ENCODE data around the gene TERB1.
A peak's percentile ranks its signal among the peaks of the same experiment; 100 is the strongest.

TERB1 gene

GRCh38 chr16:66752958-66753357, 48.4 kb downstream of the TERB1 start:
- TF ChIP-seq CTCF (IDR thresholded peaks at IDR 0.05; ENCODE audit: extremely low read depth, insufficient read depth, missing control alignments), result no peak
- DNase-seq (ENCODE audit: low spot score), result no peak
- in situ Hi-C loops (cut with MboI; ENCODE audit: low pct_unique_long_range_greater_than_20kb, low sequenced_read_pairs, unreplicated experiment), result loop anchor here (10.0 kb wide), 1 partner anchor 62 kb away; no protein-coding TSS in a partner anchor

GRCh38 chr16:66752379-66752778, 49.0 kb downstream of the TERB1 start:
- in situ Hi-C loops (cut with MboI; ENCODE audit: low pct_unique_long_range_greater_than_20kb, low sequenced_read_pairs, unreplicated experiment), result loop anchor here (10.0 kb wide), 1 partner anchor 62 kb away; no protein-coding TSS in a partner anchor
- no peak for DNase-seq (ENCODE audit: low spot score)
- TF ChIP-seq CTCF (IDR thresholded peaks at IDR 0.05; ENCODE audit: extremely low read depth, insufficient read depth, missing control alignments), result no peak

- in situ Hi-C loops (cut with MboI; ENCODE audit: low pct_unique_long_range_greater_than_20kb, low sequenced_read_pairs, unreplicated experiment), result loop anchor here (10.0 kb wide), 1 partner anchor 63 kb away; no protein-coding TSS in a partner anchor
- no peak for DNase-seq (ENCODE audit: low spot score)
- TF ChIP-seq CTCF (IDR thresholded peaks at IDR 0.05; ENCODE audit: extremely low read depth, insufficient read depth, missing control alignments), result no peak
Measured at GRCh38 chr16:66751992-66752322, 49.4 kb downstream of the TERB1 start.

GRCh38 chr16:66751303-66751991, 49.9 kb downstream of the TERB1 start, which contains the start of gene DYNC1LI2:
DYNC1LI2 (minus strand) TSS chr16:66751609; CDS start chr16:66751591, 18 bp downstream.
- in situ Hi-C loops (cut with MboI; ENCODE audit: low pct_unique_long_range_greater_than_20kb, low sequenced_read_pairs, unreplicated experiment), result loop anchor here (10.0 kb wide), 1 partner anchor 63 kb away; no protein-coding TSS in a partner anchor
- peak; percentile 96 for DNase-seq (ENCODE audit: low spot score)
- peak; percentile 98 for TF ChIP-seq CTCF (IDR thresholded peaks at IDR 0.05; ENCODE audit: extremely low read depth, insufficient read depth, missing control alignments)

- in situ Hi-C loops (cut with MboI; ENCODE audit: low pct_unique_long_range_greater_than_20kb, low sequenced_read_pairs, unreplicated experiment), result loop anchor here (10.0 kb wide), 1 partner anchor 64 kb away; no protein-coding TSS in a partner anchor
- TF ChIP-seq CTCF (IDR thresholded peaks at IDR 0.05; ENCODE audit: extremely low read depth, insufficient read depth, missing control alignments), result no peak
- DNase-seq (ENCODE audit: low spot score), result peak; percentile 36
Measured at GRCh38 chr16:66751053-66751302, 50.4 kb downstream of the TERB1 start.

- in situ Hi-C loops (cut with MboI; ENCODE audit: low pct_unique_long_range_greater_than_20kb, low sequenced_read_pairs, unreplicated experiment), result loop anchor here (10.0 kb wide), 1 partner anchor 64 kb away; no protein-coding TSS in a partner anchor
- no peak for TF ChIP-seq CTCF (IDR thresholded peaks at IDR 0.05; ENCODE audit: extremely low read depth, insufficient read depth, missing control alignments)
- DNase-seq (ENCODE audit: low spot score), result peak; percentile 25
Measured at GRCh38 chr16:66750279-66751052, 50.9 kb downstream of the TERB1 start.

Measured in GM13977 (cell line).